Activated naive CD8-positive, alpha-beta T cell treated with anti-CD3 and anti-CD28 coated beads, Interleukin-2, amount 50 U/mL, for 24 hours (primary cell): ENCODE results near the gene CBFA2T3.

Experiments
- ATAC-seq: fragments of 150-1000 bp; cut with Tn5 transposase; one replicate; pipeline ENCODE4 v1.10.0; 2021
- DNase-seq: peaks from one replicate; pipeline ENCODE4 v3.0.0; 2021
- H3K27ac Mint-ChIP-seq: one replicate; pipeline ENCODE4 v1.8.0; 2021; ENCODE audit warnings: mild to moderate bottlenecking, mixed read lengths
- H3K27me3 Mint-ChIP-seq: one replicate; pipeline ENCODE4 v1.8.0; 2021; ENCODE audit warnings: mixed read lengths
- H3K36me3 Mint-ChIP-seq: one replicate; pipeline ENCODE4 v1.8.0; 2021; ENCODE audit warnings: low read depth, mixed read lengths
- H3K4me1 Mint-ChIP-seq: one replicate; pipeline ENCODE4 v1.8.0; 2021; ENCODE audit warnings: mixed read lengths
- H3K4me3 Mint-ChIP-seq: one replicate; pipeline ENCODE4 v1.8.0; 2021; ENCODE audit warnings: mild to moderate bottlenecking, moderate library complexity, mixed read lengths
- H3K9me3 Mint-ChIP-seq: one replicate; pipeline ENCODE4 v1.8.0; 2021; ENCODE audit warnings: mixed read lengths

The CBFA2T3 gene

GRCh38 chr16:88938777-88939244, 38.2 kb downstream of the CBFA2T3 start:
- Mint-ChIP-seq H3K36me3 (no peaks in the 10 kb centered on the region), H3K4me3 (peak overlapping the region; percentile 55), H3K27ac (no peak overlapping the region), H3K27me3 (peaks cover 41% of the 10 kb centered on the region), H3K4me1 (peaks cover 10% of the 10 kb centered on the region), H3K9me3 (no peaks in the 10 kb centered on the region)
- DNase-seq: no peak
- peak; percentile 29 for ATAC-seq

DNA sequence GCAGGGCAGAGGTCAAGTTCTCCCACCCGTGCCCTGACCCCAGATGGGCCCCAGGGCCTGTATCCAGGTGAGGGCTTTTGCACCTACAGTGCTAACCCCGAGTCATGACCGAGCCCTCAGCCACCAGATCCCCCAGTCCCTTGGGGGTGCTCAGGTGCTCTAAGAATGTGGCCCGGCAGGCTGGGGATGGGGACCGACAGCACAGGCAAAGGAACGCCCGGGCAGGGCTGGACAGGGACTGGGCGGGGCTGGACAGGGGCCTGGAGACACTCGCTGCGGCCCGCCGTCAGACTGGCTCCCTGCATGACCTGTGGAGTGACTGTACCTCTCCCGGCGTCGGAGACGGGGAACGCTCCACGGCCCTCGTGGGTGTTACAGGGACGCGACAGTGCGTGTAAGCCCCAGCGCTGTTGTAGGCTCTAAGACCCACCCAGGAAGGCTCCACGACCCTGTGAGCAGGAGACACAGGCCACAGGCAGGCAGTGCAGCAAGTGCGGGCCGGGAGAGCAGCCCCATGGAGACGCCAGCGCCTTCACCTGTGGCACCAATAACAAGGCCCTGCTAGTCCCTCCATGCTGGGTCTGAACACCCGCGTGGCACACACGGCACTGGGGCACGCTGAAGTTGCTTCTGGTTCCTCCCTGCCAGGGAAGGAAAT, 38.8 kb downstream of the CBFA2T3 start:
- no peak overlapping the region for H3K27ac Mint-ChIP-seq
- no peak for ATAC-seq
- H3K27me3 Mint-ChIP-seq: peaks cover 36% of the 10 kb centered on the region
- DNase-seq: no peak
- H3K4me3 Mint-ChIP-seq: no peak overlapping the region
- no peaks in the 10 kb centered on the region for H3K36me3 Mint-ChIP-seq
- no peaks in the 10 kb centered on the region for H3K9me3 Mint-ChIP-seq
- H3K4me1 Mint-ChIP-seq: peaks cover 10% of the 10 kb centered on the region

GRCh38 chr16:88937206-88937621, 39.8 kb downstream of the CBFA2T3 start:
- peaks cover 31% of the 10 kb centered on the region for H3K27me3 Mint-ChIP-seq
- H3K36me3 Mint-ChIP-seq: no peaks in the 10 kb centered on the region
- no peak for ATAC-seq
- peaks cover 10% of the 10 kb centered on the region for H3K4me1 Mint-ChIP-seq
- no peaks in the 10 kb centered on the region for H3K9me3 Mint-ChIP-seq
- H3K4me3 Mint-ChIP-seq: no peak overlapping the region
- H3K27ac Mint-ChIP-seq: no peak overlapping the region
- DNase-seq: no peak

DNA sequence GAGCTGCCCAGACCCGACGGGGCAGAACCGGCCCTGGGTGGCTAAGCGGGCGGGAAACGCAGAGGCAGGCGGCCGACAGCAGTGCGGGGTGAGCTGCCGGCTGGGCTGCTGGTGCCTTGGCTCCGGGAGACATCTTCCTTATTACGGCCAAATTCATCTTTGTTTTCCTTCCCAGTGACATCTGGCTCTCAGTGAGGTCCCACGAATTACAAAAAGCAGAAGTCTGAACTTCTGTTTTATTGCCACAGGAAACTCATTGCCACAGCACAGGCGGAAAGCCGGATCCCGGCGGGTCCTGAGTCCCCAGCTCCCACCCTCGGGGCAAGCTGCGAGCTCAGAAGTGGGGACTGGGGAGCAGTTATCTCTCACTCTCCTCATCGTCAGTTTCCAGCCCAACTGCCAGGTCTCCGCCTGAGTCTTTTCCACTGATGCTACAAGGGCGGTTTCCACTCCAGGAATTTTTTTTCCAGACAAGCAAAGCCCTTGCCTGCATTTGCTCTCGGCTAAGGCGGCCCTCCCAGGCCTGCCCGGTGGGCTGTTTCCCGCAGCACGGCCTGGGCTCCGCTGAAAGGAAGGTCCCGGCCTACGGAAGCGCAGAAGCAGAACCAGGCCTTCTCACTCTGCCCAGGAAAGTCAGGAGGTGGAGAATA, 40.3 kb downstream of the CBFA2T3 start:
- Mint-ChIP-seq H3K27me3 (peaks cover 28% of the 10 kb centered on the region), H3K36me3 (no peaks in the 10 kb centered on the region), H3K9me3 (no peaks in the 10 kb centered on the region), H3K4me3 (no peak overlapping the region), H3K27ac (no peak overlapping the region), H3K4me1 (peaks cover 8% of the 10 kb centered on the region)
- DNase-seq (no peak), ATAC-seq (no peak)

DNA sequence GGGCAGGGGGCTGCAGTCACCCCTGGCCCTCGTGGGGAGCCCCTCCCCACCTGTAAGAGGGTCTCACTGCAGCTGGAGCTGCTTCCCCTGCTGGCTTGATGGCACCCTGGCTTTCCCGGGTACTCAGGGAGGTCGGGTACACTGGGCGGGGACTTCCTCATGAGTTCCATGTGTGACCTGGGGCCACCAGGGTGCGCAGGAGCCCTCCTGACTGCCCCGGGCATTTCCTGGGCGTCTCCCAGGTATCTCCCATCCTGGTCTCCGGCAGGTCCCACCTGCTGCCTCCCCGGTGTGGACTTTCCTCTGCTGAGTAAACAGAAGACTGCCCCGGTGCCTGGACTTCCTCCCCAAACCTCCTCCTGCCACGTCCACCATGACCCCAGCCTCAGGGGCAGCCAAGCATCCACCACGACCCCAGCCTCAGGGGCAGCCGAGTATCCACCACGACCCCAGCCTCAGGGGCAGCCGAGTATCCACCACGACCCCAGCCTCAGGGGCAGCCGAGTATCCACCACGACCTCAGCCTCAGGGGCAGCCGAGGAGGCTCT, 40.9 kb downstream of the CBFA2T3 start:
- DNase-seq (no peak), ATAC-seq (no peak)
- no peaks in the 10 kb centered on the region for H3K9me3 Mint-ChIP-seq
- H3K4me1 Mint-ChIP-seq: peaks cover 8% of the 10 kb centered on the region
- no peak overlapping the region for H3K27ac Mint-ChIP-seq
- peaks cover 28% of the 10 kb centered on the region for H3K27me3 Mint-ChIP-seq
- H3K4me3 Mint-ChIP-seq: no peak overlapping the region
- H3K36me3 Mint-ChIP-seq: no peaks in the 10 kb centered on the region

GRCh38 chr16:88934066-88934667, 42.8 kb downstream of the CBFA2T3 start:
- no peak overlapping the region for H3K27ac Mint-ChIP-seq
- peaks cover 4% of the 10 kb centered on the region for H3K4me1 Mint-ChIP-seq
- no peaks in the 10 kb centered on the region for H3K36me3 Mint-ChIP-seq
- H3K4me3 Mint-ChIP-seq: no peak overlapping the region
- DNase-seq (no peak), ATAC-seq (no peak)
- H3K27me3 Mint-ChIP-seq: peaks cover 22% of the 10 kb centered on the region
- no peaks in the 10 kb centered on the region for H3K9me3 Mint-ChIP-seq

DNA sequence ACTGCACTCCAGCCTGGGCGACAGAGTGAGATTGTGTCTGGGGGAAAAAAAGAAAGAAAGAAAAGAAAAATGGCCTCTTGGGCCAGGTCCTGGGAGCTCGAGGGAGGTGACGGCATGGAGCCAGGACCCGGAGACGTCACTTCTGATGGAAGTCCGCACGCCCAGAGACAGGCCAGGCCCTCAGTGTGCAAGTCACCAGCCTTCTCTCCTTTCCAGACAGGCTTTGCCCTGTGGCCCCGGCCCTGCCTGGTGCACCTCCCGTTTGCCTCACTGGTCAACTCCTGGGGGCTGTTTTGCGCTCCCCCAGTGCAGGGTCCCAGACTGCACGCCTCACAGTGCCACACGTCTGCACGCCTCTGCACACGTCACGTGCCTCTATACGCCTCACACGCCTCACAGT, 44.1 kb downstream of the CBFA2T3 start:
- Mint-ChIP-seq H3K9me3 (no peaks in the 10 kb centered on the region), H3K4me1 (no peaks in the 10 kb centered on the region), H3K27me3 (peaks cover 17% of the 10 kb centered on the region), H3K4me3 (no peak overlapping the region), H3K27ac (no peak overlapping the region), H3K36me3 (no peaks in the 10 kb centered on the region)
- DNase-seq (no peak), ATAC-seq (no peak)

GRCh38 chr16:88931936-88932335, 45.1 kb downstream of the CBFA2T3 start:
- no peaks in the 10 kb centered on the region for H3K4me1 Mint-ChIP-seq
- DNase-seq (no peak), ATAC-seq (no peak)

DNA sequence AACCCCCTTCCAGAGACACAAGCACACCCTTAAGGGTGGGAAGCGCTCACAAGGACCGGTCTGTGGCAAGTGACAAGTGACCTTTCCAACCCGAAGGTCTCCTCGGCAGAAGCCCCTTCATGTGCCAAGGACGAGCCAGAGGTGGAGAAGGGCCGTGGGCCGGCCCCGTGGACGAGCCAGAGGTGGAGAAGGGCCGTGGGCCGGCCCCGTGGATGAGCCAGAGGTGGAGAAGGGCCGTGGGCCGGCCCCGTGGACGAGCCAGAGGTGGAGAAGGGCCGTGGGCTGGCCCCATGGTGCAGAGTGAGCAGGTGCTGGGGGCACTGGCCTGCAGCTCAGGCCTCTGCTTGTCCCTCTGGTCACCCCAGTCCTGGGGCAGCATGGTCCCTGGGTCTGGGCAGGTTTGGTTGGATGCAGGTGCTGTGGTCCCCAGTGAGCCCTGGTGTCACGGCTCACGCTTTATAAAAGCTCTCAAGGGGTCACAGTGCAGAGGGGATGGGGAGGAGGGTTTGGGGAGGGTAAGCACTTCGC, 45.6 kb downstream of the CBFA2T3 start:
- H3K27ac Mint-ChIP-seq: no peak overlapping the region
- H3K4me3 Mint-ChIP-seq: no peak overlapping the region
- no peaks in the 10 kb centered on the region for H3K9me3 Mint-ChIP-seq
- no peak for ATAC-seq
- H3K4me1 Mint-ChIP-seq: no peaks in the 10 kb centered on the region
- no peaks in the 10 kb centered on the region for H3K36me3 Mint-ChIP-seq
- DNase-seq: no peak
- H3K27me3 Mint-ChIP-seq: peaks cover 3% of the 10 kb centered on the region

More at GRCh38 chr16:88931936-88932335, 45.1 kb downstream of the CBFA2T3 start:
- no peak overlapping the region for H3K27ac Mint-ChIP-seq
- H3K9me3 Mint-ChIP-seq: no peaks in the 10 kb centered on the region
- H3K27me3 Mint-ChIP-seq: peaks cover 8% of the 10 kb centered on the region
- no peak overlapping the region for H3K4me3 Mint-ChIP-seq
- H3K36me3 Mint-ChIP-seq: no peaks in the 10 kb centered on the region

- Mint-ChIP-seq H3K36me3 (no peaks in the 10 kb centered on the region), H3K9me3 (no peaks in the 10 kb centered on the region), H3K4me3 (no peak overlapping the region), H3K4me1 (no peaks in the 10 kb centered on the region), H3K27me3 (no peaks in the 10 kb centered on the region), H3K27ac (no peak overlapping the region)
- ATAC-seq (no peak), DNase-seq (no peak)
Observed at GRCh38 chr16:88930716-88931115, 46.3 kb downstream of the CBFA2T3 start.

GRCh38 chr16:88929091-88929445, 47.9 kb downstream of the CBFA2T3 start:
- DNase-seq (no peak), ATAC-seq (no peak)
- Mint-ChIP-seq H3K4me3 (no peak overlapping the region), H3K9me3 (no peaks in the 10 kb centered on the region), H3K4me1 (no peaks in the 10 kb centered on the region), H3K27me3 (no peaks in the 10 kb centered on the region), H3K27ac (no peak overlapping the region), H3K36me3 (no peaks in the 10 kb centered on the region)

DNA sequence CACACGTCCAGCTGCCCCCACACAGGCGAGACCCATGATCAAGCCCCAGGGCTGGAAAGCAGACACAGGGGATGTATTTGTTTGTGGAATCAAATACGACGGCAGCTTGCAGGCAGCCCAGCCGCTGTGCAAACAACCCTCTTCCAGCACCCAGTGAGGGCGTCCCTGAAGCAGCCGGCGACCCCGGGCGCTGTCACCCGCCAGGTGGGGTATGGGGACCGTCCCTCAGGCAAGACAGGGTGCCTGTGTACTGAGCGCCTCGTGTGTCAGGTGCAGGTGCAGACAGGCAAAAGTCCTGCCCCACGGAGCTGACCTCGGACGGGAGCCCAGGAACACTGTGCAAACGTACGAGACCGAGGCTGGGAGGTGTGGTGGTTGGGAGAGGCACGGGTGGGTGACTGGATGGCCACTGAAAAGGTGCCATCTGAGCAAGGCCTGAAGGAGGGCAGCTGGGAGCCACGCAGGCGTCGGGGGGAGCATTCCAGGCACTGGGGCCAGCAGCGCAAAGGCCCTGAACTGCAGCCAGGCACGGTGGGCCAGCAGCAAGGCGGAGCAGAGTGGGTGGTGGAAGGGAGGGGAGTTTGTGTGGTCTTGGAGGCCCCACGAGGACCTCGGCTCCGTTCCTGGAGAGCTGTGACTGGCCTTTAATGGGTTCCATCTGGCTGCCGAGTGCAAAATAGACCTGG, 48.5 kb downstream of the CBFA2T3 start:
- Mint-ChIP-seq H3K36me3 (no peaks in the 10 kb centered on the region), H3K4me3 (no peak overlapping the region), H3K9me3 (no peaks in the 10 kb centered on the region), H3K27me3 (no peaks in the 10 kb centered on the region), H3K4me1 (no peaks in the 10 kb centered on the region), H3K27ac (no peak overlapping the region)
- DNase-seq (no peak), ATAC-seq (no peak)

DNA sequence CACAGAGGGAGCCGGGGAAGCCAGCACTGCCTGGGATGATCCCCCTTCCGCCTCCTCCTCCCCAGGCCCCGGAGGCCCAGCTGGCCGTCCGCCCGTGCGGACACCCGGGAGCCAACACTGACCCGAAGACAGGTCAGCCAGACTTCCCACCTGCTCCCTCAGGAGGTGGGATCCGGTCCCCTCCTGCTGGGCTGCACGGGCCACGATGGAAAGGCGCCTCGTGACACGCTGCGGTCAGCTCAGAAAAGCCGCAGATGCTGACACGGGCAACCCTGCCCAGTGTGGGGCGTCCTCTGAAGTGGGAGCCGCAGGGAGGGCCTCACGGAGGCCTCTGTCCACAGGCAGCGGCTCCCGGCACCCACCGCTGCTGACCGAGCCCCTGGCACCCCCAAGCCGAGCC, 49.3 kb downstream of the CBFA2T3 start:
- no peak for ATAC-seq
- H3K27ac Mint-ChIP-seq: no peak overlapping the region
- no peaks in the 10 kb centered on the region for H3K9me3 Mint-ChIP-seq
- no peaks in the 10 kb centered on the region for H3K27me3 Mint-ChIP-seq
- DNase-seq: no peak
- H3K4me3 Mint-ChIP-seq: no peak overlapping the region
- H3K4me1 Mint-ChIP-seq: no peaks in the 10 kb centered on the region
- H3K36me3 Mint-ChIP-seq: no peaks in the 10 kb centered on the region

GRCh38 chr16:88927010-88927409, 50.0 kb downstream of the CBFA2T3 start:
- Mint-ChIP-seq H3K9me3 (no peaks in the 10 kb centered on the region), H3K36me3 (no peaks in the 10 kb centered on the region), H3K4me1 (no peaks in the 10 kb centered on the region), H3K27ac (no peak overlapping the region), H3K27me3 (no peaks in the 10 kb centered on the region), H3K4me3 (no peak overlapping the region)
- ATAC-seq: no peak
- DNase-seq: no peak
